ENCODE data around the gene ACSS2.
A peak's percentile ranks its signal among the peaks of the same experiment; 100 is the strongest.

The ACSS2 gene, protein sequence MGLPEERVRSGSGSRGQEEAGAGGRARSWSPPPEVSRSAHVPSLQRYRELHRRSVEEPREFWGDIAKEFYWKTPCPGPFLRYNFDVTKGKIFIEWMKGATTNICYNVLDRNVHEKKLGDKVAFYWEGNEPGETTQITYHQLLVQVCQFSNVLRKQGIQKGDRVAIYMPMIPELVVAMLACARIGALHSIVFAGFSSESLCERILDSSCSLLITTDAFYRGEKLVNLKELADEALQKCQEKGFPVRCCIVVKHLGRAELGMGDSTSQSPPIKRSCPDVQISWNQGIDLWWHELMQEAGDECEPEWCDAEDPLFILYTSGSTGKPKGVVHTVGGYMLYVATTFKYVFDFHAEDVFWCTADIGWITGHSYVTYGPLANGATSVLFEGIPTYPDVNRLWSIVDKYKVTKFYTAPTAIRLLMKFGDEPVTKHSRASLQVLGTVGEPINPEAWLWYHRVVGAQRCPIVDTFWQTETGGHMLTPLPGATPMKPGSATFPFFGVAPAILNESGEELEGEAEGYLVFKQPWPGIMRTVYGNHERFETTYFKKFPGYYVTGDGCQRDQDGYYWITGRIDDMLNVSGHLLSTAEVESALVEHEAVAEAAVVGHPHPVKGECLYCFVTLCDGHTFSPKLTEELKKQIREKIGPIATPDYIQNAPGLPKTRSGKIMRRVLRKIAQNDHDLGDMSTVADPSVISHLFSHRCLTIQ

DNA sequence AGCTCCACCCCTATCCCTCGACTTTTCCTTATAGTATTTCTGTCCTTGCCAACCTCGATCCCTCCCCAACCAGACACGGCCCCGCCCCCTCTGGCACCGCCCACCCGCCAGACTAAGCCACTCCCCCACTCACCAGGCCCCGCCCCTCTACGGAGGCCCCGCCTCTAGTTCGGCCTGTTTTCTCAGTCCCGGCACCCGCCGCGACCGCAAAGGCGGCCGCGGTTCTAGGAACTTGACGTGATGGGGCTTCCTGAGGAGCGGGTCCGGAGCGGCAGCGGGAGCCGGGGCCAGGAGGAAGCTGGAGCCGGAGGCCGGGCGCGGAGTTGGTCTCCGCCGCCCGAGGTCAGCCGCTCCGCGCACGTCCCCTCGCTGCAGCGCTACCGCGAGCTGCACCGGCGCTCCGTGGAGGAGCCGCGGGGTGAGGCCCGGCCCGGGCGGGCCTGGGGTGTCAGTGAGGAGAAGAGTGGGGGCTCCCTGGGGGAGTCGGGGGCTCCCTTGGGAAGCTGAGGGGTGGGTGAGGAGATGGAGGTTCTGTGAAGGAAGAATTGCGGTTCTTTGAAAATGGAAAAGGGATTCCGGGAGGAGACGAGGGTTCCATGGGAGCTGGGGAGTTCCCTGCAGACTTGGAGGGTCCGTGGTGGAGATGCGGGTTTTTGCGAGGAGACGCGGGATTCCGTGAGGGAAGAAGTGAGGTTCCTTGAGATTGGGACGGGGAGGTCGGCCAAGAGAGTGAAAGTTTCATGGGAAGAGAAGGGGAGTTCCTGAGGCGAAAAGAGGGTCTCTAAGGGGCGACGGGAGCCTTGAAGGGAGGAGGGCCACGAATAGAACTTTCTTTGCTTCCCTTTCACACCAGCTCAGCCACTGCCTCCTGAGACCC is at the start of gene ACSS2:
Gene ACSS2, plus strand, starts transcription at position 207 of the 877 bp plus-strand sequence. Its CDS starts 34 bp downstream, at position 241.
- peak within 1 kb of the TSS; percentile 93 for H3K27ac ChIP-seq
- H3K4me1 ChIP-seq (ENCODE audit: control insufficient read depth in 1 of 2, insufficient read depth in 1 of 2, low read depth in 1 of 2, low read length in 1 of 2), result peaks cover 43 to 49% of the 10 kb centered on the region in 2 experiments
- TF ChIP-seq, protein P1, sequence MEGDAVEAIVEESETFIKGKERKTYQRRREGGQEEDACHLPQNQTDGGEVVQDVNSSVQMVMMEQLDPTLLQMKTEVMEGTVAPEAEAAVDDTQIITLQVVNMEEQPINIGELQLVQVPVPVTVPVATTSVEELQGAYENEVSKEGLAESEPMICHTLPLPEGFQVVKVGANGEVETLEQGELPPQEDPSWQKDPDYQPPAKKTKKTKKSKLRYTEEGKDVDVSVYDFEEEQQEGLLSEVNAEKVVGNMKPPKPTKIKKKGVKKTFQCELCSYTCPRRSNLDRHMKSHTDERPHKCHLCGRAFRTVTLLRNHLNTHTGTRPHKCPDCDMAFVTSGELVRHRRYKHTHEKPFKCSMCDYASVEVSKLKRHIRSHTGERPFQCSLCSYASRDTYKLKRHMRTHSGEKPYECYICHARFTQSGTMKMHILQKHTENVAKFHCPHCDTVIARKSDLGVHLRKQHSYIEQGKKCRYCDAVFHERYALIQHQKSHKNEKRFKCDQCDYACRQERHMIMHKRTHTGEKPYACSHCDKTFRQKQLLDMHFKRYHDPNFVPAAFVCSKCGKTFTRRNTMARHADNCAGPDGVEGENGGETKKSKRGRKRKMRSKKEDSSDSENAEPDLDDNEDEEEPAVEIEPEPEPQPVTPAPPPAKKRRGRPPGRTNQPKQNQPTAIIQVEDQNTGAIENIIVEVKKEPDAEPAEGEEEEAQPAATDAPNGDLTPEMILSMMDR (IDR thresholded peaks at IDR 0.05), result peak; percentile 60

GRCh38 chr20:34829191-34829590 is 47.2 kb upstream of the ACSS2 start:
- Histone ChIP-seq H3K9me3 (no peaks in the 10 kb centered on the region), H3K27me3 (peaks cover 20% of the 10 kb centered on the region), H3K36me3 (no peaks in the 10 kb centered on the region), H3K4me1 (ENCODE audit: control insufficient read depth in 1 of 2, insufficient read depth in 1 of 2, low read depth in 1 of 2, low read length in 1 of 2) (peaks cover 11% of the 10 kb centered on the region in 2 experiments), H3K4me3 (ENCODE audit: low read depth in 1 of 2, low read length in 1 of 2) (no peak overlapping the region), H3K27ac (no peak overlapping the region)
- TF ChIP-seq, protein P1 (IDR thresholded peaks at IDR 0.05), result no peak

More for the DNA sequence above, at the start of gene ACSS2:
- Histone ChIP-seq H3K27me3 (peaks cover 18% of the 10 kb centered on the region), H3K4me3 (ENCODE audit: low read depth in 1 of 2, low read length in 1 of 2) (peak within 1 kb of the TSS; percentile 63 to 80), H3K36me3 (no peaks in the 10 kb centered on the region), H3K9me3 (no peaks in the 10 kb centered on the region)

GRCh38 chr20:34831936-34832335 is 44.5 kb upstream of the ACSS2 start:
- H3K9me3 ChIP-seq, result no peaks in the 10 kb centered on the region
- H3K27me3 ChIP-seq, result peaks cover 20% of the 10 kb centered on the region
- H3K27ac ChIP-seq, result no peak overlapping the region
- no peaks in the 10 kb centered on the region for H3K4me1 ChIP-seq (ENCODE audit: control insufficient read depth in 1 of 2, insufficient read depth in 1 of 2, low read depth in 1 of 2, low read length in 1 of 2)
- no peak overlapping the region for H3K4me3 ChIP-seq (ENCODE audit: low read depth in 1 of 2, low read length in 1 of 2)
- TF ChIP-seq, protein P1 (IDR thresholded peaks at IDR 0.05), result no peak
- H3K36me3 ChIP-seq, result no peaks in the 10 kb centered on the region

GRCh38 chr20:34834459-34834893 is 41.9 kb upstream of the ACSS2 start:
- H3K27me3 ChIP-seq, result peaks cover 23% of the 10 kb centered on the region
- H3K9me3 ChIP-seq, result no peaks in the 10 kb centered on the region
- H3K4me1 ChIP-seq (ENCODE audit: control insufficient read depth in 1 of 2, insufficient read depth in 1 of 2, low read depth in 1 of 2, low read length in 1 of 2), result no peaks in the 10 kb centered on the region
- no peak overlapping the region for H3K4me3 ChIP-seq (ENCODE audit: low read depth in 1 of 2, low read length in 1 of 2)
- TF ChIP-seq, protein P1 (IDR thresholded peaks at IDR 0.05), result peak; percentile 18
- H3K36me3 ChIP-seq, result no peaks in the 10 kb centered on the region
- no peak overlapping the region for H3K27ac ChIP-seq

DNA sequence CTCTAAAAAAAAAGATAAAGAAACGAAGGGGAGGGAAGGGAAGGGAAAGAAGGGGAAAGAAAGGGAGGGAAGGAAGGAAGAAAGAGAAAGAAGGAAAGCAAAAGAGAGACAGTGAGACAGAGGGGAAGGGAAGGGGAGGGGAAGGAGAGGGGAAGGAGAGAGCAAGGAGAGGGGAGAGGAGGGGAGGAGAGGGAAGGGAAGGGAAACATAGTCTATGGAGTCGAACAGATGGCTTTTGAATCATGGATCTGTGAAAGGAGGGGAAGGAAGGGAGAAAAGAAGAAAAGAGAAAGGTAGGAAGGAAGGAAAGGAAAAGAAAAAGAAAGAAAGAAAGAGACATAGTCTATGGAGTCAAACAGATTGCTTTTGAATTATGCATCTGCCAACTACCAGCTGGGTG is 34.3 kb upstream of the ACSS2 start:
- no peaks in the 10 kb centered on the region for H3K9me3 ChIP-seq
- H3K4me3 ChIP-seq (ENCODE audit: low read depth in 1 of 2, low read length in 1 of 2), result no peak overlapping the region
- H3K4me1 ChIP-seq (ENCODE audit: control insufficient read depth in 1 of 2, insufficient read depth in 1 of 2, low read depth in 1 of 2, low read length in 1 of 2), result no peaks in the 10 kb centered on the region
- H3K27ac ChIP-seq, result no peak overlapping the region
- H3K36me3 ChIP-seq, result no peaks in the 10 kb centered on the region
- peaks cover 7% of the 10 kb centered on the region for H3K27me3 ChIP-seq
- TF ChIP-seq, protein P1 (IDR thresholded peaks at IDR 0.05), result no peak

All from neutrophil (primary cell).